ENCODE results near the gene RARRES2. TPM values are rescaled to one million over a fixed set of nuclear protein-coding genes. Genes with fewer than 3 reads are reported as not detected.

RARRES2 gene
- polyA plus RNA-seq, 3 donors: 37.9 to 63.1 (median 53.5) TPM

DNA sequence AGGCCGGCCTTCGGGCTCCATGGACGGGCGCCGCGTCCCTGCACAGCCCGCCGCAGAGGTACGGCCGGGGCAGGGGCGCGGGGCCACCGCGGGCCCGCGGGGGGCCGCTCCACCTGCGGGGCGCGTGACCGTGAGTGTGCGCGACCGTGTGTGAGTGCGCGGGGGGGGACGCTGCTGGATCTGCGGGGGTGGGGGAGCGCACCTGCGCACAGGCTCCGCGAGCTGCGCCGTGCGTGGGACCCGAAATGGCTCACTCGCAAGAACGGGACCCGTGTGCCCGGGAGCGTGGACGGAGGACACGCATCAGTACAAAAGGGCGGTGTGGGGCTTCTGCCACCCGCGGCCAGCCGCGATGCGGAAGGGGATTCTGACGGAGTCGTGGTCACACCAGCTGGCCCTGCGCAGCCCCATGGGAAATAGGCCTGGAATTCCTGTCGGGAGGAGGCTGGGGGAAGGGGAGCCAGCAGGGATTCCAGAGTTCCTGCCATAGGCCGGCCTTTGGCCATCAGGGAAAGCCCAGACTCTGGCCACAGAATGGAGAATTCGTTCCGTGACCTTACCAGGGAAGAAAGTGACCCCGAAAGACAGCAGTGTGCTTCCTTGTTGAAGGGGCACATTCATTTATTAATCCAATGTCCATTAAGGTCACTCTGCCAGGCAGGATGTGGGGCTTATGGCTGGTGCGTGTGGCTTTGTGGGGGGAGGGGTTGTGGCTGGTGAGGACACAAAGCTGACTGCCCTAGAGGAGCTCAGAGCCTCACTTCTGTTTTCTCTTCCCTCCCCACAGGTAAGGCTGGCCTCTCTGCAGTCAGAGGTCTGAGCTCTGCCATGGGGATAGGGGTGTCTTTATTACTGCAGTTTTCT, 27.7 kb upstream of the RARRES2 start:
- peak in 6 of 11 donors; percentile 51 to 82 (median 71) for DNase-seq (ENCODE audit: extremely low read depth in 1 of 11, low read depth in 9 of 11, low spot score in 4 of 11)

DNA sequence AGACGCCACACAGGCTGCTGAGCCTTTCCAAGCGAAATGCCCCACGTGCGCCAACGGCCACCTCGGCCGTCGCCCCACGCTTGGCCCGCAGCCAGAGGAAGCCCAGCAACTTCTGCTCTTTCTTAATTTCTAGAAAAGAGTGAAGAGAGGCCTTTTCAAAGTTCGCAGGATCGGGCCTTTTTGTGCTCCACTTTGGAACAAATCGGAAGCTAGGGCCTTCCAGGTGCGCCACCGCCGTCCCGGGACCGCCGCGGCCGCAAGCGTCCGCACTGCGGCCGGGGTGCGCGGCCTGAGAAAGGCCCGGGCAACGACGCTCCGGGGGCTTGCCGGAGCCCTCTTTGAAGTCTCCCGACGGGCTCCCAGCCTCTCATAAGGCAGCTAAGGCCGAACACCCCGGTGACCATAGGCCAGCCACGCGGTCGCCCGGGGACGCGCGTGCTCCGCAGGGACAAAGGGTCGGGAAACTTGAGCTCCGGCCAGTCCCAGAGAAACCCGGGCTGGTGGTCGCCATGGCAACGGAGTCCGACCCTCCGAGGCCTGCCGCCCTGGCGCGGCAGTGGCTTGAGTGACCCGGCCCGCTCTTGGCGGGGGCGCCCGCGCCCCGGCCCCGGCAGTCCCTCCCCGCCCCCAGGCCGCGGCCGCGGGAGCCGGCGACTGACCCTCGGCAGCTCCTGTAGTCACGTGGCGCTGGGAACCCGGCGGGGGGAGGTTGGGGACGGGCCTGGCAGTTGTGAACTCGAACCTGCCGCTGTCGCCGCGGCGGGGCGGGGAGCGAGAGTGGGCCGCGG, 26.9 kb upstream of the RARRES2 start, which contains the start of gene REPIN1:
Gene REPIN1, plus strand, starts transcription at position 727 of the 788 bp plus-strand sequence. CDS start 890 bp downstream, outside the sequence.
- peak in 9 of 11 donors; percentile 50 to 90 (median 83) for DNase-seq (ENCODE audit: extremely low read depth in 1 of 11, low read depth in 9 of 11, low spot score in 4 of 11)

DNA sequence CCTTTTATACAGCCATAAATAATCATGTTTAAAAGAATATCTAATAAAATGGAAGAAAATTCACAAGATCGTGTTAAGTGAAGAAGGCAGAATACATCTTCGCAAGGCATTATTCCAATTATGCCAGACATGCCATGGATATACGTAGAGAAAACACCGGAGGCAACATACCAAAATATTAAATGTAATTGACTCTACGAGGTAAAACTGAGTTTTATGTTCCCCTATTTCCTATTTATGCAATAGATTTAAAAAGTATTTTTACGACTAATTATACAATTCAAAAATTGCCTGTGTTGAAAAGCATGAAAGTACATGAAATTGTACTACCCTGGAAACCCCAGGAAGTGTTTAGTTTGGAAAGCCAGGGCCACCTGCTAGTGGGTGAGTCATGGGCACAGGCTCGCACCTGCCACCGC, 26.3 kb upstream of the RARRES2 start:
- DNase-seq (ENCODE audit: extremely low read depth in 1 of 11, low read depth in 9 of 11, low spot score in 4 of 11): no peak

DNA sequence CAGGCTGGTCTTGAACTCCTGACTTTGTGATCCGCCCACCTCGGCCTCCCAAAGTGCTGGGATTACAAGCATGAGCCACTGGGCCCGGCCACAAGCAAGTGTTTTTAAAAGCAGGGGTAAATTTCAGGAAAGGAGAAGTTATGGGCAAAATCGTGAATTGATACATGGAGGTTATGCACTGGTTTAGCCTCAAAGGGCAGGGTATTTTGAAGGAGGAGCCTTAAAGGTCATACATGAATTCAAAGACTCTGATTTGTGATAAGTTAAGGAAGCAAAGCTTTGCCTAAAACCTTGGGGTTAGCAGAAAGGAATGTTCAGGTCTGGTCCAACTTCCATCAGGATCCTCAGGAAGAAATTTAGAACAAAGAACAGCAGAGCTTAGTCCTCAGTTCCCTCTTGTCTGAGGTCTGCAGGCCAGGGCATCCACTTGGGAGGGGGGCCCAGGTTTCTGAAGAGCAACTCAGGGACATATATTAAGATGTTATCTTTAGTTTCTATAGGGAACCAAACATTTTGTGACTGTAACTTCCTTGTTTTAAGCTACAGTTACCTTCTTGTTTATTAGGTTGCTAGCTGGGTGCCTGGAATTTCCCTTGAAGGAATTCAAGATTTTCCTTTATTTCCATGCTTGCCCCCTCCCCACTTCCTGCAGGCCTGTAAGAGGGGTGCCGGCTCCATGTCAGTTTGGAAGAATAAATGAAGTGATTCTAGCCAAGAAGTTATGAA, 24.4 kb upstream of the RARRES2 start:
- DNase-seq (ENCODE audit: extremely low read depth in 1 of 11, low read depth in 9 of 11, low spot score in 4 of 11): no peak

DNA sequence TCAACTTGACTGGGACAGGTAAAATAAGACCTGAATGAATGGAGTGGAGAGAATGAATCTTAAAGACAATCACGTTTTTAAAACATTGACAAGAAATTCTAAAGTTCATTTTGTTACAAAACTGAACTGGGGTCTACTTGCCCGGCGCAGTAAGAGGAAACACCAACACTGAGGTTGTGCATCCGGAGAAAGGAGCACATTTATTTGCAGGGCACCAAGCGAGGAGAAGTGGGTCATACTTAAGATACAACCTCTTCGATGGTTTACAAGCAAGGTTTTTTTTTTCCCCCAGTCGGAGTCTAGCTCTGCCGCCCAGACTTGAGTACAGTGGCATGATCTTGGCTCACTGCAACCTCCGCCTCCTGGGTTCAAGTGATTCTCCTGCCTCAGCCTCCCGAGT, 23.8 kb upstream of the RARRES2 start:
- DNase-seq (ENCODE audit: extremely low read depth in 1 of 11, low read depth in 9 of 11, low spot score in 4 of 11): no peak

DNA sequence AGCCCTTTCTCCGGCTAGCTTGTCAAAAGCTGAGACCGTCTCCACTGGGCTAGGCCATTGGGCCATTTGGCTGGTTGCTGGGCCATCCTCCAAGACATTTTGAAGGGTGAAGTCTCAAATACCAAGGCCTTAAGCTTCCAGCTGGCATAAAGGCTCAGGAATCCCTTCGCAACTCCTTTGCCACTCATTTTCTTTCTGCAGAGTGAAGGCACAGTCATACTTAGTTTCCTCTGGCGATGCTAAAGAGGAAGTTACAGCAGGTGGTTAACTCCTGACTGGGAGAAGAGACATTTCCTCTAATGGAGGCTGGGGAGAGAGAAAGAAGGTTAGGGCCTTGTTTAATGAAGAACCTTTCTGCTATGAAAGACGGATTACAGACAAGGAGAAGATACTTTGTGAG, 22.4 kb upstream of the RARRES2 start:
- no peak for DNase-seq (ENCODE audit: extremely low read depth in 1 of 11, low read depth in 9 of 11, low spot score in 4 of 11)

DNA sequence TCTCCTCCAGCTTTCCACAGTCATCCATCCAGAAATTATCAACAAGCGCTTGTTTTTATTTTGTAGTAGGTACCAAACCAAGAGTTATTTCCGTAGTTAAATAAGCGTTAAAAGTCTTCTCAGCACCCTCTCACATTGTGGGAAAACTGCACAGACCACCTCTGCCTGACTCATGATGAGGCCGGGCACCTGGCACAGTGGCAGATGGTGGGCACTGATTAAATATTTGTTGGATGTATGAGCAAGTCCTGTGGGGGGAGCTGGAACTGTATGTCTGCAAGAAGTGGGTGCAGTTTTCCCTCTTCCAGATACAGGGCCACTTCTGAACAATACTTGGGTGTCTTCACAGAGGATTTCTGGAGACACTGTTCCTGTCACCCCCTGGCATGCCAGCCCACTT, 21.9 kb upstream of the RARRES2 start:
- no peak for DNase-seq (ENCODE audit: extremely low read depth in 1 of 11, low read depth in 9 of 11, low spot score in 4 of 11)

DNA sequence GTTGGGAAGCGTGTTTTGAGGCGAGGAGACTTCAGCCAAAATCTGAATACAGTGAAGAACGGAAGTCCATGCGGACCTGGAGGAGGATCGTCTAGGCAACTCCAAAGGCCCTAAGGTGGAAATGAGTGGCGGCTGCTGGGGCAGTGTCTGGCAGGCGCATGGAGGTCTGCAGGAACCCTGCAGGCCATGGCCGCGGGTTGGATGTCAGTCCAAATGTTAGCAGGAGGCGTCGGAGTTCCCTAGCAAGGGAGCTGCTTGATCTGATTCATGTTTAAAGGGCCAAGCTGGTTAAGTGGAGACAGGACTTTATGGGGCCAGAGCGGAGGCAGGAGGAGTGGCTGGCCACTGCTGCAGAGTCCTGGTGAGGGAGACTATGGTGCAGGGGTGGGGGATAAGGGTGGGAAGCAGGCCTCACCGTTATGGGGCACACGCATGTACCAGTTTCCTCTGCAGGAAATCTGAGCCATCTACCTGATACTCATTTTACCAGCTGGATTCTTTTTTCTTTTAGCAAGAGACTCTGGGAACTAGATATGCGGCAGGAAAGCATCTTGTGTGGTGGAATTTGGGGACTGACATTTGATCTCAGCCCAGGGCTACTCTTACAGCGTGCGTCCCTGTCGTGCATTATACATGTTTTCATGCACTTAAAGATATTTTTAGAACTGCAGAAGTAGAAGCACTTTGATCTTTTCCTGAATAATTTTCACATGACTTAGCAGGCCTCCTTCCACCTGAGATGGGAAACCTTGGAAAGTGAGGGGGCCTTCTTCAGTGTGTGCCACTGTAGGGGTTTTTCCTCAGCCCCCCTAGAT, 20.6 kb upstream of the RARRES2 start:
- DNase-seq (ENCODE audit: extremely low read depth in 1 of 11, low read depth in 9 of 11, low spot score in 4 of 11): peak in 1 of 11 donors; percentile 46

DNA sequence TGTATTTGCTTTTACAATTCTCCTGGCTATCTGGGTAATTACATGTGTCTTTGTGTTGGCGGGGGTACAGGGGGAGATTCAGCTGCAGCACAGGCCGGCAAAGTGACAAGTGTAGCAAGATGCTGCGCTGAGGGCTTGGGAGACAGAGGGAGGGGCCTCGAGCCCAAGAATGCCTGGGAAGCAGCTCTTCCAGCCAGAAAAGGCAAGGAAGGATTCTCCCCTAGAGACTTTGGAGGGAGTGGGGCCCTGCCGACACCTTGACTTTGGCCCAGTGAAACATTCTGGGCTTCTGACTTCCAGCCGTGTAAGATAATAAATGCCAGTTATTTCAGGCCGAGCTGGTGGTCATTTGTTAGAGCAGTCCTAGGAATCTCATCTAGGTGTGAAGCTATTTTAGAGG, 20.0 kb upstream of the RARRES2 start:
- DNase-seq (ENCODE audit: extremely low read depth in 1 of 11, low read depth in 9 of 11, low spot score in 4 of 11): no peak

DNA sequence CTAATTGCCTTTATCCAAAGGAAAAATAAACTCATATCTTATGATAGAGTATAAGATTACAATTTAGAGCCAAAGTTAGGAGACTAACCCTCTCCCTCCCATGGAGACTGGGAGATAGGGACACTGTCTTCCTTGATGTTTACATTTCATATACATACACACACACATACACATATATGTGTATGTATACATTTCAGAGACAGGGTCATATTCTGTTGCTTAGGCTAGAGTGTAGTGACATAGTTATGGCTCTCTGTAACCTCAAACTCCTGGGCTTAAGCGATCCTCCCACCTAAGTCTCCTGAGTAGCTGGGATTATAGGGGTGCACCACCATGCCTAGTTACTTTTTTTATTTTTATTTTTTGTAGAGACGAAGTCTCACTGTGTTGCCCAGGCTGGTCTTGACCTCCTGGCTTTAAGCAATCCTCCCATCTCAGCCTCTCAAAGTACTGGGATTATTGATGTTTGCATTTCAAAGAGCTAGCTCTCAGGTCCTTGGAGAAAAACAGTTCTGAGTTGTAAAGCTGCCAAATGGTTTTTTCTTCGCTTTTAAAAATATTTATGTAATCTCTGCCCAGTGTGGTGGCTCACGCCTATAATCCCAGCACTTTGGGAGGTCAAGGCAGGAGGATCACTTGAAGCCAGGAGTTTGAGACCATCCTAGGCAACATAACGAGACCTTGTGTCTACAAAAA, 19.1 kb upstream of the RARRES2 start:
- DNase-seq (ENCODE audit: extremely low read depth in 1 of 11, low read depth in 9 of 11, low spot score in 4 of 11): no peak

DNA sequence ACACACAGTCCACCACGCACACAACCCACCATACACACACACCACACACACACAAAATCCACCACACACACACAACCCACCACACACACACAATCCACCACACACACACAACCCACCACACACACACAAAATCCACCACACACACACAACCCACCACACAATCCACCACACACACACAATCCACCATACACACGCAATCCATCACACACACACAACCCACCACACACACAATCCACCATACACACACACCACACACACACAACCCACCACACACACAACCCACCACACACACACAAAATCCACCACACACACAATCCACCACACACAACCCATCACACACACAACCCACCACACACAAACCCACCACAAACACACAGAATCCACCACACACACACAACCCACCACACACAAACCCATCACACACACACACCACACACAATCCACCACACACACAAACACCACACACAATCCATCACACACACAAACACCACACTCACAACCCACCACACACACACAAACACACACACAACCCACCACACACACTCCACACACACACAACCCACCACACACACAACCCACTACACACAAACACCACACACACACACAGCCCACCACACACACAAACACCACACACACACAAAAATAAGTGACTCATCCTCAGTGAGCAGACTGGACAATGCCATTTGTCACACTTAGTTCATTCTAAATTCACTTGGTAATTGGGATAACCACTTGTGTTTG, 18.4 kb upstream of the RARRES2 start:
- no peak for DNase-seq (ENCODE audit: extremely low read depth in 1 of 11, low read depth in 9 of 11, low spot score in 4 of 11)

DNA sequence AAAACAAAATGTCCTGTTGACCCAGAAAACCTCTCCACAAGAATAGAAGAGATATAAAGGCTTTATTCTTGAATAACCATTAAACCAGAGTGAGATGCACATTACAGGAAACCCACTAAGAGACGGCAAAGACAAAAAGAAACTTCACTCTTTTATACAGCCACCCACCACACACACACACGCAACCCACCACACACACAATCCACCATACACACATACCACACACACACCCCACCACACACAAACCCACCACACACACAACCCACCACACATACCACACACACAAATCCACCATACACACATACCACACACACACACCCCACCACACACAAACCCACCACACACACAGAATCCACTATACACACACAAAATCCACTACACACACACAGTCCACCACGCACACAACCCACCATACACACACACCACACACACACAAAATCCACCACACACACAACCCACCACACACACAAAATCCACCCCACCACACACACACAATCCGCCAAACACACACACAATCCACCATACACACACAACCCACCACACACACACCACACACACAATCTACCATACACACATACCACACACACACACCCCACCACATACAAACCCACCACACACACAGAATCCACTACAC, 17.7 kb upstream of the RARRES2 start:
- DNase-seq (ENCODE audit: extremely low read depth in 1 of 11, low read depth in 9 of 11, low spot score in 4 of 11): no peak

DNA sequence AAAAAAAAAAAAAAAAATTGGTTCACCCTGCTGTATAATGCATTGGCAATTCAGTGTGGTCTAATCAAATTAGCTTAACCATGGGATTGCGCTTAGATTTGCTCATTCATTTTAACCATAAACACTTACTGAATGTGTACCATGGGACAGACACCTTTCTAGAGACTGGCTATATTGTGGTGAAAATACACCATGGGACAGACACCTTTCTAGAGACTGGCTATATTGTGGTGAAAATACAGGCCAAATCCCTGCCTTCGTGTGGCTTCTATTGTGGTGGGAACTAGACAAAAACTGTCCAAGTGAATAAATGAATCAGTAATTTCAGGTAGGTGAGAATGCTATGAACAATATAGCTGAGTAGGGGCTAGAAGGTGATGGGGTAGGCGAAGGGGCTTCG, 17.0 kb upstream of the RARRES2 start:
- DNase-seq (ENCODE audit: extremely low read depth in 1 of 11, low read depth in 9 of 11, low spot score in 4 of 11): no peak

DNA sequence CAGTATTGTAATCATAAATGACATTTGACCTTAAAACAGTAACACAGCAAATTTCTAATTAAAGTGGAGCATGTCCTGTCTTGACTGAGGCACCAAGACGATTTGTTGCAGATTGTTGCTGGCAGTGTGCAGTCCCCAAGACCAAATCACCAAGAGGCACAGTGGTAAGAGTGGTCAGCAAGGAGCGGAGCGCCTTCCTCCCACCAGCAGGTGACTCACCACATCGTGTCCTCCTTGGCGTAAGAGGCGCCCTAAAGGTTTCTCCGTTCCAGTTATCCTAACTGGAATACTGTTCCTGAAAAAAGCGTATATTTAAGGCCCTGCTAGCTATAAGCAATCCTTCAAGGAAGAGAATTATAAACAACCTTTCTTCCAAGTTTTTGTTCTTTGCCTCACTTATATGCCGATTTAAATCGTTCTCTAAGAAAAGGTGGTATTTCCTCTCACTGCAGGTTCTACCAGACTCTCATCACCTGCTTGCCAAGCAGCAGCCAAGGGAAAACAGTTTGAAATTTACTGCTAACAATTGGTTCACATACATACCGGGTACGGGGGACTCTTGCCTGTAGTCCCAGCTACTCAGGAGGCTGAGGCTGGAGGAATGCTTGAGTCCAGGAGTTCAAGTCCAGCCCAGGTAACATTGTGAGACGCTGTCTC, 16.5 kb upstream of the RARRES2 start:
- no peak for DNase-seq (ENCODE audit: extremely low read depth in 1 of 11, low read depth in 9 of 11, low spot score in 4 of 11)

DNA sequence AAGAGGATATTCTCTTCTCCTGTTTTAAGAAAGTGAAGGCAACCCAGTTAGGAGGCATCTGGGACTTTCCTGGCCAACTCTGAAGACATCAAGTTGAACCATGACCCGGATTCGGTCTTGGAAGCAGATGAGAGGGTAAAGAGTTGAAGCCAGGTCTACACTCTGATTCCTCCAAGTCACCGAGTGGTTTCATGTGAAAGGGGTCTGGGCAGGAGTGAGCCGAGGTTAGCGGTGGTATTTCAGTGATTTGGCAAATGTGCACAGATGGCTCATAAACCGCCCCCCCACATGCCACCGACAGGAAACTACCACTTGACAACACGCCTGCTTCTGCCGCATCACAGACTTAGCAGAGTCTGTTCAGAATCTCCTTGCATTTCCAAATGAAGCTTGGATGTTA, 15.8 kb upstream of the RARRES2 start:
- DNase-seq (ENCODE audit: extremely low read depth in 1 of 11, low read depth in 9 of 11, low spot score in 4 of 11): no peak

DNA sequence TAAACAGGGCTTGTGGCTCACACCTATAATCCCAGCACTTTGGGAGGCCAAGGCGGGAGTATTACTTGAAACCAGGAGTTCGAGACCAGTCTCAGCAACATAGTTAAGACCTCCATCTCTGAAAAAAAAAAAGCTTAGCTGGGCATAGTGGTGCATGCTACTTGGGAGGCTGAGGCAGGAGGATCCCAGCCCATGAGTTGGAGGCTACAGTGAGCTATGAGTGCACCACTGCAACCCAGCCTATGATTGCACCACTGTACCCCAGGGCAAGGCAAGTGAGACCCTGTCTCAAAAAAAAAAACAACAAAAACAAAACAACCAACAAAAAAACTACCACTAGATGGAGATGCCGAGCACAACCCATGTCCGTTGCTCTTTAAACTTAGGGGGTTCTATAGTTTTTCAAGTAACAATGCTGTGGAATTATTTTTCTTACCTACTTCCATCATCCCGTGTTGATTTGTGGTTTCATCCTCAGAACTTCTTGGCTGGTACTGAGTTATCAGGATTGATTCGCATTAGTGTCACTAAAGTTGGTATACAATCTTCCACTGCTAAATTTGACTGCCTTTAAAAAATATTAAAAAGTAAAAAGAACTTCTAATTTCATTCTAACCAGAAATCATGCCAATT, 15.0 kb upstream of the RARRES2 start:
- no peak for DNase-seq (ENCODE audit: extremely low read depth in 1 of 11, low read depth in 9 of 11, low spot score in 4 of 11)

Measured in renal cortex interstitium (tissue), 11 donors.